NT2/D1 (cell line): ENCODE data around the gene KRT76.

ENCODE experiments used
- DNase-seq: peaks from one replicate; pipeline ENCODE4 v3.0.0-alpha.2; 2011; ENCODE audit warnings: low read depth, low spot score
- H3K27me3 ChIP-seq: 2 replicates; pipeline ENCODE4 v1.6.0; 2011; ENCODE audit warnings: mild to moderate bottlenecking; ENCODE audit not compliant: insufficient read length, insufficient read depth
- H3K36me3 ChIP-seq: 2 replicates; pipeline ENCODE4 v1.6.1; 2011; ENCODE audit warnings: mild to moderate bottlenecking, low read length, mixed read lengths; ENCODE audit not compliant: insufficient read depth, insufficient read length
- H3K4me1 ChIP-seq: 2 replicates; pipeline ENCODE4 v1.5.1; 2011; ENCODE audit not compliant: insufficient read depth, insufficient read length
- H3K4me3 ChIP-seq: 2 replicates; pipeline ENCODE4 v1.5.1; 2011; ENCODE audit warnings: low read depth; ENCODE audit not compliant: insufficient read length
- H3K9ac ChIP-seq: 2 replicates; pipeline ENCODE4 v1.6.0; 2011; ENCODE audit warnings: low read depth; ENCODE audit not compliant: insufficient read length
- H3K9me3 ChIP-seq: 2 replicates; pipeline ENCODE4 v1.5.1; 2011; ENCODE audit warnings: mild to moderate bottlenecking, low read length; ENCODE audit not compliant: insufficient read depth
- SUZ12 ChIP-seq: IDR thresholded peaks from 2 replicates; pipeline ENCODE4 v1.6.1; 2011; ENCODE audit not compliant: insufficient read length, insufficient read depth; ENCODE audit errors: extremely low read depth
- YY1 ChIP-seq: IDR thresholded peaks from 2 replicates; pipeline ENCODE4 v1.6.1; 2011; ENCODE audit not compliant: insufficient read length, insufficient read depth
- ZNF274 ChIP-seq: IDR thresholded peaks from 2 replicates; pipeline ENCODE4 v1.6.1; 2011; ENCODE audit warnings: mild to moderate bottlenecking, low read depth, low read length

The KRT76 gene

DNA sequence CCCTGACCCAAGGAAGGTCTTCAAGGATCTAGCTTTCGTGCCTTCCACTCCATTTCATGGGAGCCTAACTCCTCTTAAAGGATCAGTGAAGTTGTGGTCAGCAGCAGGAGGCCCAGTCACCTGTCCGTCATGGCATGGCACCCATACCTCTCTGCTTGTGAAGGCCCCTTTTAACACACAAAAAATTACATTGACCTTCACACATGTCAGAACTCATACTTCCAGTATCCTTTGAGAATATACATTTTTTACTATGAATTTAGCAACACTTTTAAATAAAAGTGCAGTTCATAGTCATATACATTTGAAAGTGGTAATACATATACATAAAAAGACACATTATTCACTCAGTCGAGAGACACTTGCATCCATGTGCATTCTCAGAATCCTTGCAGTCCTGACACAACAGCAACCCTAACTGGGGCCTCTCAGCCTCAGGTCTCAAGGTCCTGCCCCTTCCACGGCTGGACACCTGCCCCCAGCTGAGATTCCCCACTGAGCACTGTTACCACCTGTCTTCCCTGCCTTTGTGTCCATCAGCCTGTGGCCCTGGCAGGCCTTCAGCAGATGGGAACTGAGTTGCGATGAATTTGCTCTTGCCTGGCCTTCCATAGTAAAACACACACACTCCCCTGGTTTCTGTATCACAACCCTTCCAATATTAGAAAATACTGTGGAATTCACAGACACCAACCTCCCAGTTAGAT is 22.5 kb upstream of the KRT76 start:
- Histone ChIP-seq H3K36me3 (no peaks in the 10 kb centered on the region), H3K9ac (no peak overlapping the region), H3K4me3 (no peak overlapping the region), H3K27me3 (no peaks in the 10 kb centered on the region), H3K4me1 (peaks cover 10% of the 10 kb centered on the region), H3K9me3 (no peaks in the 10 kb centered on the region)
- DNase-seq, result no peak
- TF ChIP-seq SUZ12 (no peak), YY1 (no peak)

GRCh38 chr12:52798671-52799504 is 21.7 kb upstream of the KRT76 start:
- H3K4me1 ChIP-seq, result peaks cover 13% of the 10 kb centered on the region
- H3K27me3 ChIP-seq, result no peaks in the 10 kb centered on the region
- DNase-seq, result no peak
- TF ChIP-seq ZNF274 (no peak), YY1 (no peak), SUZ12 (no peak)
- no peak overlapping the region for H3K4me3 ChIP-seq
- H3K9ac ChIP-seq, result no peak overlapping the region
- no peaks in the 10 kb centered on the region for H3K9me3 ChIP-seq
- H3K36me3 ChIP-seq, result no peaks in the 10 kb centered on the region

- no peaks in the 10 kb centered on the region for H3K27me3 ChIP-seq
- H3K4me3 ChIP-seq, result no peak overlapping the region
- H3K9ac ChIP-seq, result no peak overlapping the region
- H3K9me3 ChIP-seq, result no peaks in the 10 kb centered on the region
- no peaks in the 10 kb centered on the region for H3K36me3 ChIP-seq
- H3K4me1 ChIP-seq, result peaks cover 13% of the 10 kb centered on the region
- no peak for DNase-seq
- no peak for TF ChIP-seq ZNF274
- TF ChIP-seq SUZ12, result no peak
- TF ChIP-seq YY1, result no peak
Observed at GRCh38 chr12:52798003-52798670, 21.0 kb upstream of the KRT76 start.

GRCh38 chr12:52797529-52797894 is 20.4 kb upstream of the KRT76 start:
- H3K9me3 ChIP-seq, result no peaks in the 10 kb centered on the region
- TF ChIP-seq YY1, result no peak
- TF ChIP-seq SUZ12, result no peak
- TF ChIP-seq ZNF274, result no peak
- peaks cover 13% of the 10 kb centered on the region for H3K4me1 ChIP-seq
- no peaks in the 10 kb centered on the region for H3K27me3 ChIP-seq
- H3K36me3 ChIP-seq, result no peaks in the 10 kb centered on the region
- no peak for DNase-seq
- no peak overlapping the region for H3K4me3 ChIP-seq
- H3K9ac ChIP-seq, result no peak overlapping the region

DNA sequence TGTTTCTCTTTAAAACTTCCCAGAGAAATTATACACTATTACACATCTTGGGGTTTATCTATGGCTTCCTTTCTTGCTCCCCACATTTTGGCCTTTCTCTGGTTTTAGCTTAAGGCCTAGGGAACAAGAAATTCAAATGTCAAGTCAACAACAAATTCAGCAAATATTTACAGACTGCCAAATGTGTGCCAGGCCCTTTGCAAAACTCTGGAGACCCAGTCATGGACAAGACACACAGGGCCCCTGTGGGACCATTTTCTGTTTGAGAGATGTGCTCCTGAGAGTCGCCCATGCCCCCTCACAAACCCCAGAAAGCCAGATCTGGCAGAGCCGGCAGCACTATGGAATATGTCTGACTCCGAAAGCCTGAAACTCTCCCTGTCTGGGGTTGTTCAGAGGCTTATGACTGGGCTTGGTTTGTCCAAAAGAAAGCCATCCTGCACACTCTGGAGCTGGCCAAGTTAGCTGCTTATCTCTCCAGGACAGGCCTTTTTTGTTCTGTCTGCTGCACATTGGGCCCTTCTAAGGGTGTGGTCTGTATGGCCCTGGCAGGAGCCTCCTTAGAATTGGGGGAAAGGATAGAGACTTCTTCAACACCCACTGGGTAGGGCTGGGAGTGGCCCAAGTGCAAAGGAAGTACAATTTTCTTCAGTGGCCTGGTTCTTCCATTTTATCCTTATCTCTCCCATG is 19.8 kb upstream of the KRT76 start:
- Histone ChIP-seq H3K36me3 (no peaks in the 10 kb centered on the region), H3K9me3 (no peaks in the 10 kb centered on the region), H3K4me3 (no peak overlapping the region), H3K4me1 (peaks cover 13% of the 10 kb centered on the region), H3K27me3 (no peaks in the 10 kb centered on the region), H3K9ac (no peak overlapping the region)
- no peak for DNase-seq
- TF ChIP-seq ZNF274, result no peak
- TF ChIP-seq SUZ12, result no peak
- no peak for TF ChIP-seq YY1

GRCh38 chr12:52796429-52796794 is 19.3 kb upstream of the KRT76 start:
- Histone ChIP-seq H3K9me3 (no peaks in the 10 kb centered on the region), H3K4me1 (peaks cover 13% of the 10 kb centered on the region), H3K27me3 (no peaks in the 10 kb centered on the region), H3K9ac (no peak overlapping the region), H3K36me3 (no peaks in the 10 kb centered on the region), H3K4me3 (no peak overlapping the region)
- no peak for DNase-seq
- TF ChIP-seq SUZ12, result no peak
- no peak for TF ChIP-seq YY1
- no peak for TF ChIP-seq ZNF274
